Activated T-cell treated with anti-CD3 and anti-CD28 coated beads for 1 hour (primary cell): ENCODE measurements around the gene POP4.
"Not testable (repeated sequence)": the region's sequence is repeated elsewhere in the genome, so short reads cannot be mapped to it uniquely, and the experiment has no call there.

Source experiments
- DNase-seq: peaks from one replicate; pipeline ENCODE4 v3.0.0-alpha.2; 2020; ENCODE audit warnings: low read depth

The POP4 gene

GRCh38 chr19:29612121-29612520, 6.0 kb downstream of the POP4 start:
- DNase-seq: no peak

GRCh38 chr19:29612801-29613595, 6.9 kb downstream of the POP4 start:
- no peak for DNase-seq

- DNase-seq: no peak
Measured at GRCh38 chr19:29614046-29614445, 8.0 kb downstream of the POP4 start.

- no peak for DNase-seq
Measured at GRCh38 chr19:29614780-29615179, 8.7 kb downstream of the POP4 start.

GRCh38 chr19:29615891-29616425, 9.9 kb downstream of the POP4 start:
- no peak for DNase-seq

- DNase-seq: no peak
Measured at GRCh38 chr19:29616541-29616940, 10.5 kb downstream of the POP4 start.

- DNase-seq: no peak
Measured at GRCh38 chr19:29617366-29618266, 11.5 kb downstream of the POP4 start.

- DNase-seq: no peak
Measured at GRCh38 chr19:29618434-29618833, 12.4 kb downstream of the POP4 start.

- no peak for DNase-seq
Measured at GRCh38 chr19:29618871-29619270, 12.8 kb downstream of the POP4 start.

GRCh38 chr19:29620931-29621351, 14.9 kb downstream of the POP4 start:
- no peak for DNase-seq

- DNase-seq: no peak
Measured at GRCh38 chr19:29622166-29623070, 16.3 kb downstream of the POP4 start.

GRCh38 chr19:29623726-29624488, 17.8 kb downstream of the POP4 start:
- no peak for DNase-seq

- DNase-seq: no peak
Measured at GRCh38 chr19:29624489-29625185, 18.6 kb downstream of the POP4 start.

GRCh38 chr19:29625186-29625651, 19.1 kb downstream of the POP4 start:
- DNase-seq: no peak

- DNase-seq: no peak
Measured at GRCh38 chr19:29626386-29626785, 20.3 kb downstream of the POP4 start.

GRCh38 chr19:29626832-29627231, 20.7 kb downstream of the POP4 start:
- DNase-seq: not testable (repeated sequence)

GRCh38 chr19:29628661-29629385, 22.7 kb downstream of the POP4 start:
- DNase-seq: no peak

GRCh38 chr19:29629836-29630534, 23.9 kb downstream of the POP4 start:
- DNase-seq: no peak

- no peak for DNase-seq
Measured at GRCh38 chr19:29630655-29631054, 24.6 kb downstream of the POP4 start.
